DMS 273 (cell line): ENCODE measurements around the gene QKI.
"Not testable (repeated sequence)": the region's sequence is repeated elsewhere in the genome, so short reads cannot be mapped to it uniquely, and the experiment has no call there.

Experiments used
- DNase-seq: peaks from one replicate; lab custom pipeline; 2025; ENCODE audit not compliant: unreplicated experiment; lab: John Stamatoyannopoulos, UW

Gene QKI

DNA sequence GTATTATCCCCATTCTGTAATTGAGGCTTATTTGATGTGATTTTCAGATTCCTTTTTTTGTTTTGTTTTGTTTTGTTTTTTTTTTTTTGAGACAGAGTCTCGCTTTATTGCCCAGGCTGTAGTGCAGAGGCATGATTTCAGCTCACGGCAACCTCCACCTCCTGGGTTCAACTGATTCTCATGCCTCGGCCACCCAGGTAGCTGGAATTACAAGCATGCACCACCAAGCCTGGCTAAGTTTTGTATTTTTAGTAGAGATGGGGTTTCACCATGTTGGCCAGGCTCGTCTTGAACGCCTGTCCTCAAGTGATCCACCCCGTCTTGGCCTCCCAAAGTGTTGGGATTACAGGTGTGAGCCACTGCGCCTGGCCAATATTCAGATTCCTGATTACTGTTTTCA, 62.4 kb downstream of the QKI start:
- DNase-seq = not testable (repeated sequence)

DNA sequence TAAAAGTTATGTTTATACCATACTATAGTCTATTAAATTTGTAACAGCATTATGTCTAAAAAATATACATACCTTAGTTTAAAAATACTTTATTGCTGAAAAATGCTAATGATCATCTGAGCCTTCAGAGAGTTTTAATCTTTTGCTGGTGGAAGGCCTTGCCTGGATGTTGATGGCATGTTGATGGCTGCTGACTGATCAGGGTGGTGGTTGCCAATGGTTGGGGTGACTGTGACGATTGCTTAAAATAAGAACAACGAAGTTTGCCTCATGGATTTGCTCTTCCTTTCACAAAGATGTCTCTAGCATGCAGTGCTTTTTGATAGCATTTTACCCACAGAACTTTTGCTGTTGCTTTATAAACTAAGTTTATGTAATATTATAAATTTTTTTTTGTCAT, 68.6 kb downstream of the QKI start:
- no peak for DNase-seq

DNA sequence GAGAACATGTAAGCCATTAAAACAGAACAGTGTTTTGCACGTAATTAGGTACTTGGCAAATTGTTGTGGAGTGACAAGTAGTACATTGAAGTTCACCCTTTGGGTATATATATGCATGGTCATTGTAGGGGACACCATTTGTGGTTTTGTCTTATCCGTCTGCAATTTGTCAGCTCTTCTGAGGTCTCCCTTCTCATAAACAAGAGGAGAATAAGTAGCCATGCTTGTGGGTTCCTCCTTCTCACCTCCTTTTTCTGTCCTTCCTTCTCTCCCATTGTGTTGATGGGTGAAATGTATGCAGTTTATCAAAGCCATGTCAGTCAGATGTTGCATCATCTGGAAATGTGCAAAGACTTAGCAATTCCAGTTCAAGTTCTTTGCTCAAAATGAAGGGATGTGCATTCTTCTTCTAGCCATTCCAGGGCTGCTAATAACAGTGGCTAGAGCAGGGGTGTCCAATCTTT, 70.9 kb downstream of the QKI start:
- DNase-seq = no peak

GRCh38 chr6:163486821-163487220, 72.3 kb downstream of the QKI start:
- no peak for DNase-seq

GRCh38 chr6:163487606-163488005, 73.1 kb downstream of the QKI start:
- DNase-seq = no peak

- DNase-seq = no peak
Observed at GRCh38 chr6:163489584-163489983, 75.1 kb downstream of the QKI start.

DNA sequence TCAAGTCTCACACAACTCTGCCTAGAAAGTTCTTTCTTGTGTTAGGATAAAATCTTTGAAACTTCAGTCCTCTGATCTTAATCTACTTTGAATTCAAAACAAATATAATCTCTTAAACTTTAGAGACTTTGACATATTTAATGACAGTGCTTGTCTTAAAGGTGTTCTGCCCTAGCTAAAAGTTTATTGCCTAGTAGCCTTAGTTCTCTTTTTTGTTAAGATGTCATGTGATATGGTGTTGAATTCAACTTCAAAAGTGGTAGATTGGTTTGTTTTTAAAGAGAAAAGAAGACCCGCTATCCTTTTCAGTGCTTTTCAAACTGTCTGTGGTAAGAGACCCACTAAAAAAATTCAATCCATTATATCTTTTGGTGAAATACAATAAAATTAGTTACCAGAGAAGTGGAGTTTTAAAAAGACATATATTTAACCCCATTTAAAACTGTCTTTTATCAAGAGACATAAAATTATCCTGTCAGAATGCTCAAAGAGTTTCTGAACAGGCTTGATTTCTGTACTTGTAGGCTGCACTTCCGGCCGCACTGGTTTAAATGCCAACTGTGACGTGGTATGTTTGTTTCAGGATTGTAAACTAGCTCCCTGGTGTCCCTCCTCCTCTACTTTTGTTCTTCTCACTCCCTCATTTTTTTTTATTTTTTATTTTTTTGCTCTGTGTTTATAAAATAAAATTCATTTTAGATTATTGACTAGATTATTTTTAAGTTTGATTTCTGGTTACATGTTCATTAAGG, 76.5 kb downstream of the QKI start:
- DNase-seq = no peak

GRCh38 chr6:163491737-163492300, 77.3 kb downstream of the QKI start:
- DNase-seq = no peak

DNA sequence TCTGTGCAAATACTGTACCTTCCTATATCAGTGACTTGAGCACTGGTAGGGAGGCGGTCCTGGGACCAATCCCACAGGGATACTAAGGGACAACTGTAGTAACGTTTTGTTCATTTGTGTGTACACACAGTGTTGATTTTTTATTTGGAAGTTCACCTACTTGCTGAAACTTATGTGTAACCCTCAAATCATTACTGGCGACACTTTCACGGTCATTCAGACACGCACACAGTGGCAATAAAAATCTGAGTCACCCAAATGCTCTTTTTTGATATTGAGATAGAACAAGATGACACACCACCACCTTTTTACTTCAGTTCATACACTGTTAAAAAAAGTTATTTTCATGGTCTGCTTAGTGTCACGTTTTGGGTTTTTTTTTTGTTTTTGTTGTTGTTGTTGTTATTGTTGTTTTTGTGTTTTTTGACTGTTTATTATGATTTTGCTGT, 79.8 kb downstream of the QKI start:
- no peak for DNase-seq

GRCh38 chr6:163496205-163496604, 81.7 kb downstream of the QKI start:
- no peak for DNase-seq

GRCh38 chr6:163500105-163500504, 85.6 kb downstream of the QKI start:
- no peak for DNase-seq

- no peak for DNase-seq
Observed at GRCh38 chr6:163501026-163501425, 86.5 kb downstream of the QKI start.

DNA sequence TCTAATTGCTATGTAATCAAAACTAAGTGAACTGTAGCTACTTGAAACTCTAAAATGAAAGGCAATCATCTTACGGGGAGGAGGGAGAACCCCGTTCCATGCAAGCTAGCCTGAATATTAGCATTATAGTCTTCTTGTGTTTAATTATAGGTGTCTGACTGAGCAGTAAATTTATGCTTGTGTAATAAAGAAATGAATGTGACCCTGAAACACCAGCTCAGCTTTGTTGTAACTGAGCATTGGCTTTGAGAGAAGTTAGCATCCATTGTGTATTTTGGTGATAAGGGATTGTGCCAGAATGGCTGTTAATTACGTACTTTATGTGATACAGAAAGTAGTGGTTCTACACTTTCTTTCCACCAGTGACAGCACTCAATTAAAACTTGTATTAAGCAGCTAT, 86.9 kb downstream of the QKI start:
- no peak for DNase-seq

DNA sequence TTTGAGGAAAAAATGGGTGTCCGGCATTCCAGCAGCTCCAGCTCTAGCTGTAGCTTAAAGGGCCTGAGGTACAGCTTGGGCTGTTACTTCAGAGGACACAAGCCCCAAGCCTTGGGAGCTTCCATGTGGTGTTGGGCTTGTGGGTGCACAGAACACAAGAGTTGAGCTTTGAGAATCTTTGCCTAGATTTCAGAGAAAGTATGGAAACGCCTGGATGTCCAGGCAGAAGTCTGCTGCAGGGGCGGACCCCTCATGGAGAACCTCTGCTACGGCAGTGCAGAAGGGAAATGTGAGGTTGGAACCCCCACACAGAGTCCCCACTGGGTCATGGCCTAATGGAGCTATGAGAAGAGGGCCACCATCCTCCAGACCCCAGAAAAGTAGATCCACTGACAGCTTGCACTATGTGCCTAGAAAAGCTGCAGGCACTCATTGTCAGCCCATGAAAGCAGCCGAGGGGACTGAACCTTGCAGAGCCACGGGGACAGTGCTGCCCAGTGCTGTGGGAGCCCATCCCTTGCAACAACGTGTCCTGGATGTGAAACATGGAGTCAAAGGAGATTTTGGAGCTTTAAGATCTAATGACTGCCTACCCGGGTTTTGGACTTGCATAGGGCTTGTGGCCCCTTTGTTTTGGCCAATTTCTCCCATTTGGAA, 90.6 kb downstream of the QKI start:
- DNase-seq = no peak

DNA sequence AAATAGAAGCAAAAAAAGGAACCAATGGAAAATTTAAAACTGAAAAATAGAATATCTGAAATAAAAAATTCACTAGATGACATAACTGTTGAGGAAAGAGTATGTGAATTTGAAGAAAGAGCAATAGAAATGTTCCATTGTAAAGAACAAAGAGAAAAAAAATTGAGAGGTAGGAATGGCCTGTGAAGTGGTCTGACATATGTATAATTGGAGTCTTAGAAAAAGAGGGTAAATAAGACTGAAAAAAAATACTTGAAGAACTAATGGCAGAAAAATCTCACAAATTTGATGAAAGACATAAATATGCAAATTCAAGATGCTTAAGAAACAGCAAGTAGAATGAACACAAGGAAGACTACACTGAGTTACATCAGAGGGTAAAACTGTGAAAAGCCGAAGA, 93.4 kb downstream of the QKI start:
- no peak for DNase-seq

GRCh38 chr6:163513003-163513402, 98.5 kb downstream of the QKI start:
- no peak for DNase-seq

DNA sequence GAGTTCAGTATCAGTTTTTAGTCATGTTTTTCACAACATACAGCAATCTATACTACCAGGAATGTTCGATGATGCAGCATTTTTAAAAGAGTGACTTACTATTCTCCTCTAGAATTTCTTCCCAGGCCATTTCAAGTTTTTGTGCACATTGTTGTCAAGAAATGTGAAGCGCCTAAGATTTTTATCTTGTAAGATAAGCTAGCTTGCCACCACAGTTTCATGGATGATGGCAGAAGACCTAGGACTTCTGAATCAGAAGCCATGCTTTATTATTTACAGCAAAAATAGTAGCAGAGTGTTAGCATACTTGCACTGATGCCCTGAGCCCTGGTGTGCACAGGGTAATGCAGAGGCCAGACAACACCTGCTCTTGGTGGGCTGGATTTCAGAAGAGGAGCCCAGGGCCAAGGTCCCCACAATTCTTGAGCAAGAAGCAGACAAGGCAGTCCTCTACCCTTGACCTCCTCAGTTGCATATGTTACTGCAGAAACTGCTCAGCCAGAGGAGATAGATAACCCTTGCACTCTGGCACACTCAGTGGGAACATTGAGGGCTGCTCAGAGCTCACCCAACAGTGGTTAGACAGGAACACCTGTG, 99.2 kb downstream of the QKI start:
- no peak for DNase-seq

GRCh38 chr6:163516908-163517307, 102.4 kb downstream of the QKI start:
- DNase-seq = no peak

DNA sequence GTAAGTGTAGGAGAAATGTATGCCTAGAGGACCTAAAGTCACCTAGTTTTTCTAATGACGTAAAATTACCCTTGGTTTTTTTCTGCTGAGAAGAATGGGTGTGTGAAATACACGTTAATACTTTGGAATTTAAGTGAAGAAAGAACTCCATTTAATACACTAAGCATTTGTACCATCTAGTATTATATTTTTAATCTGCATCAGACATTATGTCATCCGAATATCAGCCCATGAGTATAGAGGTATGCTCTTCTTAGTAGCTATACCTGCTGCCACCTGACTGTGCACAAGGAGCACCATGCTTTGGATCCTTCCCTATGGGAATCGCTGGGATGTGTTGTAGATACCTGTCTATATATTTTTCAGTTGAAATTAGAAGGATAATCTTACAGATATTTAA, 106.4 kb downstream of the QKI start:
- no peak for DNase-seq

DNA sequence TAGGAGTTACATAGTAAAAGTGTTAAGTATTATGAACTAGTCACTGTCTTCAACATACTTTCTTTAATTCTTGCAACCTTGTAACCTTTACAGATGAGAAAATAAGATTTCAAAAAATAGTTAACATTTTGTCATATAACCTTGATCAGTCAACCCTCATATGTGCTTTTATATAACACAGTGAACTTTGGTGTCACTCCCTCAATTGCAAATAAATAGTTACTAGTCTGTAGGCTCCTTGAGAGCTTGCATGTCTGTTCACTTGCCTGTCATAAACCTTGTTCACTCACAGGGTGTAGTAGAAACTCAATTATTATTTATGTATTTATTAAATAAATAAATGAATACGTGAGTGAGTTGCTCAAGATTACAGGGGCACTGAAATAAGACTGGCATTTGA, 107.5 kb downstream of the QKI start:
- DNase-seq = no peak

GRCh38 chr6:163525926-163526325, 111.4 kb downstream of the QKI start:
- no peak for DNase-seq

GRCh38 chr6:163526346-163526745, 111.8 kb downstream of the QKI start:
- no peak for DNase-seq
